IMR-90 (cell line): Measurements from ENCODE around the gene BCAS3. TPM values are rescaled to one million over a fixed set of nuclear protein-coding genes. Genes with fewer than 3 reads are reported as not detected.

Experiments
- ATAC-seq: fragments of 200-7000 bp; cut with Tn5 transposase; 2 replicates; pipeline ENCODE4 v1.9.1; 2020; ENCODE audit warnings: low read depth, mild to moderate bottlenecking, moderate library complexity
- BruUV-seq: library from RNA; stranded (reverse); fragments of 400-500 nt; replicated peaks from 2 replicates; lab custom pipeline; 2021; lab: Mats Ljungman, UMichigan
- CTCF ChIA-PET: fragments of 300-600 bp; formaldehyde crosslinking; extraction: SDS; loops from one replicate; lab custom pipeline; 2021; ENCODE audit warnings: antibody characterized with exemption; lab: Yijun Ruan, JAX
- POLR2A ChIA-PET: fragments of 300-600 bp; sonication (Branson Sonifier 250); formaldehyde crosslinking; loops from one replicate; lab custom pipeline; 2022; ENCODE audit warnings: antibody characterized with exemption; ENCODE audit not compliant: unreplicated experiment; lab: Charles Lee
- DNase-seq: peaks from one replicate; pipeline ENCODE4 v3.0.0; 2013
- H2AFZ ChIP-seq: replicated peaks from 2 replicates; pipeline ENCODE3; 2013; ENCODE audit warnings: low read length, mild to moderate bottlenecking; ENCODE audit not compliant: poor library complexity
- H2AK5ac ChIP-seq: 2 replicates; pipeline ENCODE4 v1.6.1; 2013; ENCODE audit warnings: low read depth, low read length, inconsistent platforms
- H2AK9ac ChIP-seq: replicated peaks from 2 replicates; pipeline ENCODE3; 2013; ENCODE audit warnings: mild to moderate bottlenecking, low read depth, low read length, moderate library complexity; ENCODE audit not compliant: poor library complexity
- H2BK120ac ChIP-seq: 2 replicates; pipeline ENCODE4 v1.6.1; 2013; ENCODE audit warnings: low read depth, low read length, inconsistent platforms
- H2BK15ac ChIP-seq: 3 replicates; pipeline ENCODE4 v1.6.1; 2013; ENCODE audit warnings: low read depth, low read length, inconsistent platforms
- H2BK20ac ChIP-seq: 2 replicates; pipeline ENCODE4 v1.6.1; 2013; ENCODE audit warnings: low read depth, mild to moderate bottlenecking, inconsistent platforms, low read length, moderate library complexity
- H2BK5ac ChIP-seq: 2 replicates; pipeline ENCODE4 v1.6.1; 2013; ENCODE audit warnings: mild to moderate bottlenecking, low read depth, low read length, inconsistent platforms; ENCODE audit not compliant: poor library complexity, severe bottlenecking
- H3K14ac ChIP-seq: replicated peaks from 2 replicates; pipeline ENCODE4 v1.6.1; 2013; ENCODE audit warnings: low read depth, low read length, inconsistent platforms
- H3K18ac ChIP-seq: 2 replicates; pipeline ENCODE4 v1.6.1; 2013; ENCODE audit warnings: low read depth, low read length, control low read depth
- H3K23ac ChIP-seq: 2 replicates; pipeline ENCODE4 v1.6.1; 2013; ENCODE audit warnings: low read depth, low read length, inconsistent platforms
- H3K27ac ChIP-seq: 2 replicates; pipeline ENCODE4 v1.5.1; 2013; ENCODE audit warnings: mild to moderate bottlenecking, control low read depth, low read length; ENCODE audit not compliant: insufficient read depth
- H3K27me3 ChIP-seq: 2 replicates; pipeline ENCODE4 v1.6.1; 2013; ENCODE audit warnings: low read length; ENCODE audit not compliant: control insufficient read depth, insufficient read depth
- H3K36me3 ChIP-seq: 2 replicates; pipeline ENCODE4 v1.6.1; 2013; ENCODE audit warnings: low read length, mixed read lengths; ENCODE audit not compliant: control insufficient read depth, insufficient read depth
- H3K4ac ChIP-seq: 2 replicates; pipeline ENCODE4 v1.6.1; 2013; ENCODE audit warnings: low read depth, low read length, inconsistent platforms
- H3K4me1 ChIP-seq: 2 replicates; pipeline ENCODE4 v1.6.1; 2013; ENCODE audit warnings: low read length, mixed read lengths; ENCODE audit not compliant: control insufficient read depth, insufficient read depth
- H3K4me2 ChIP-seq: 2 replicates; pipeline ENCODE4 v1.6.1; 2013; ENCODE audit warnings: low read depth, mild to moderate bottlenecking, control low read depth, low read length, moderate library complexity
- H3K4me3 ChIP-seq: 2 replicates; pipeline ENCODE4 v1.5.1; 2013; ENCODE audit warnings: low read depth, mild to moderate bottlenecking, control low read depth, low read length, moderate library complexity; ENCODE audit not compliant: insufficient read depth
- H3K56ac ChIP-seq: 2 replicates; pipeline ENCODE4 v1.6.1; 2013; ENCODE audit warnings: low read length, inconsistent platforms; ENCODE audit not compliant: insufficient read depth; ENCODE audit errors: extremely low read depth
- H3K79me1 ChIP-seq, 2 experiments: 2 replicates each; pipeline ENCODE4 v1.6.1; 2013; ENCODE audit warnings: low read length in 2 of 2, inconsistent platforms in 1 of 2, low read depth in 1 of 2
- H3K9ac ChIP-seq: 2 replicates; pipeline ENCODE4 v1.6.1; 2013; ENCODE audit warnings: low read depth, low read length, control low read depth
- H3K9me1 ChIP-seq: 2 replicates; pipeline ENCODE4 v1.6.1; 2013; ENCODE audit warnings: low read length, inconsistent platforms; ENCODE audit not compliant: insufficient read depth
- H3K9me3 ChIP-seq: 2 replicates; pipeline ENCODE4 v1.6.1; 2013; ENCODE audit warnings: low read length; ENCODE audit not compliant: control insufficient read depth, insufficient read depth
- H4K20me1 ChIP-seq: 2 replicates; pipeline ENCODE4 v1.6.1; 2013; ENCODE audit warnings: low read length, inconsistent platforms; ENCODE audit not compliant: insufficient read depth
- H4K5ac ChIP-seq: 2 replicates; pipeline ENCODE4 v1.6.1; 2013; ENCODE audit warnings: mild to moderate bottlenecking, low read depth, low read length, control low read depth
- H4K8ac ChIP-seq, 2 experiments: 2 replicates each; pipeline ENCODE4 v1.6.1; 2013; ENCODE audit warnings: low read depth in 2 of 2, low read length in 2 of 2, control low read depth in 1 of 2, inconsistent platforms in 1 of 2
- H4K91ac ChIP-seq: 2 replicates; pipeline ENCODE4 v1.6.1; 2013; ENCODE audit warnings: low read depth, low read length, inconsistent platforms; ENCODE audit not compliant: insufficient read depth
- BHLHE40 ChIP-seq: fragments of 150-350 bp; IDR thresholded peaks from 2 replicates; pipeline ENCODE4 v1.6.1; 2016; ENCODE audit warnings: mild to moderate bottlenecking, low read depth, low read length
- CEBPB ChIP-seq: IDR thresholded peaks from 2 replicates; pipeline ENCODE4 v1.6.1; 2012; ENCODE audit warnings: low read depth, low read length, improper control_type of control experiment
- ELK1 ChIP-seq: fragments of 150-350 bp; IDR thresholded peaks from 2 replicates; pipeline ENCODE4 v1.6.1; 2016; ENCODE audit warnings: low read depth, mild to moderate bottlenecking, low read length, moderate library complexity, borderline replicate concordance
- MAFK ChIP-seq: IDR thresholded peaks from 2 replicates; pipeline ENCODE4 v1.6.1; 2012; ENCODE audit warnings: low read depth, low read length, improper control_type of control experiment
- MXI1 ChIP-seq: IDR thresholded peaks from 2 replicates; pipeline ENCODE4 v1.6.1; 2012; ENCODE audit warnings: low read depth, mild to moderate bottlenecking, low read length, moderate library complexity, borderline replicate concordance
- POLR2A ChIP-seq: IDR thresholded peaks from 2 replicates; pipeline ENCODE4 v1.6.1; 2012; ENCODE audit warnings: mild to moderate bottlenecking, low read depth, low read length
- RAD21 ChIP-seq: IDR thresholded peaks from 2 replicates; pipeline ENCODE4 v1.6.1; 2012; ENCODE audit warnings: low read length, improper control_type of control experiment
- RFX5 ChIP-seq: IDR thresholded peaks from 2 replicates; pipeline ENCODE4 v1.8.0; 2012; ENCODE audit warnings: low read depth, mild to moderate bottlenecking, low read length, moderate library complexity
- SMC3 ChIP-seq: fragments of 150-350 bp; IDR thresholded peaks from 2 replicates; pipeline ENCODE4 v1.6.1; 2016; ENCODE audit warnings: low read depth, mild to moderate bottlenecking, antibody characterized with exemption, low read length, moderate library complexity
- WGBS, 2 experiments: methylation state at CpG; one replicate each; pipeline versions ENCODE4 v1.1.5 to v1.1.7; 2013; ENCODE audit warnings: missing lambda C conversion rate in 2 of 2; ENCODE audit not compliant: insufficient read length in 1 of 2; ENCODE audit errors: extremely low coverage in 2 of 2; 5-methylcytosine and 5-hydroxymethylcytosine counted together
- dilution Hi-C: fragments of 300-500 bp; cut with HindIII; formaldehyde crosslinking; loops from one replicate; pipeline ENCODE4 v1.14.3; 2018; ENCODE audit warnings: low sequenced_read_pairs; ENCODE audit not compliant: unreplicated experiment
- in situ Hi-C: fragments of 300-500 bp; cut with MboI; formaldehyde crosslinking; loops from 3 replicates; pipeline ENCODE4 v1.14.3; 2019; ENCODE audit warnings: low sequenced_read_pairs, inconsistent platforms, mixed read lengths
- intact Hi-C: fragments of 100-400 bp; cut with micrococcal nuclease; formaldehyde crosslinking; loops from 2 replicates; pipeline ENCODE4 v1.10.0; 2022
- polyA plus RNA-seq, 3 experiments: library from polyadenylated mRNA; depleted of rRNA; stranded (reverse); fragments of >200 nt; gene quantifications; 2 replicates each; pipeline ENCODE4 v1.2.3, GENCODE V29; 2012; ENCODE audit warnings: low replicate concordance in 1 of 3
- total RNA-seq: library from RNA; depleted of rRNA; stranded (reverse); fragments of >200 nt; gene quantifications from 2 replicates; pipeline ENCODE4 v1.2.3, GENCODE V29; 2012

BCAS3 gene
- total and polyA plus RNA-seq, 2 of the 4 experiments (the other 2 are of a cell fraction): 6.3 to 27.1 TPM

GRCh38 chr17:60840456-60840855 is 162.8 kb downstream of the BCAS3 start:
- POLR2A ChIA-PET: no interaction called here
- in situ Hi-C loops (no loop called here), intact Hi-C loops (no loop called here), dilution Hi-C loops (no loop called here)
- H3K9ac ChIP-seq: no peak overlapping the region
- H3K9me1 ChIP-seq: no peaks in the 10 kb centered on the region
- H3K56ac ChIP-seq: no peak overlapping the region
- peak; percentile 56 for ATAC-seq
- H2AFZ ChIP-seq: no peak overlapping the region
- H2AK5ac ChIP-seq: no peak overlapping the region
- no peak overlapping the region for H2BK120ac ChIP-seq
- H2AK9ac ChIP-seq: no peak overlapping the region
- H3K18ac ChIP-seq: no peak overlapping the region
- H3K4ac ChIP-seq: no peak overlapping the region
- peak; percentile 74 for DNase-seq
- CTCF ChIA-PET: interaction anchor here (0.6 kb wide), 1 partner anchor 94 kb away, joined by 3 read pairs; no protein-coding TSS in a partner anchor
- TF ChIP-seq ELK1: no peak
- TF ChIP-seq MAFK: no peak
- no peak for TF ChIP-seq BHLHE40
- TF ChIP-seq SMC3: no peak
- TF ChIP-seq RFX5: no peak
- TF ChIP-seq MXI1: no peak
- TF ChIP-seq RAD21: no peak
- TF ChIP-seq CEBPB: no peak
- TF ChIP-seq POLR2A: no peak
- no peak overlapping the region for H4K5ac ChIP-seq
- H3K4me2 ChIP-seq: peak overlapping the region; percentile 7; the same call in 1 of the 2 replicates
- no peak overlapping the region for H2BK15ac ChIP-seq
- no peak overlapping the region for H4K91ac ChIP-seq
- no peaks in the 10 kb centered on the region for H3K4me1 ChIP-seq
- H3K14ac ChIP-seq: no peak overlapping the region
- H2BK20ac ChIP-seq: no peak overlapping the region
- H3K27me3 ChIP-seq: no peaks in the 10 kb centered on the region
- H3K79me1 ChIP-seq: no peaks in the 10 kb centered on the region
- no peaks in the 10 kb centered on the region for H3K9me3 ChIP-seq
- no peaks in the 10 kb centered on the region for H4K20me1 ChIP-seq
- no peak overlapping the region for H3K23ac ChIP-seq
- WGBS, 2 experiments: no CpG with 5 or more reads among the region's 3 CpGs
- H3K27ac ChIP-seq: no peak overlapping the region; the same call in 1 of the 2 replicates
- no peak overlapping the region for H3K4me3 ChIP-seq
- peak overlapping the region; percentile 45 for H2BK5ac ChIP-seq
- BruUV-seq: no TSS peak
- H4K8ac ChIP-seq: no peak overlapping the region
- H3K36me3 ChIP-seq: no peaks in the 10 kb centered on the region
